Gastrocnemius medialis (tissue), 4 donors: ENCODE measurements around the gene SEMA7A.

Experiments used
- POLR2A ChIP-seq, 2 donors: fragments of 450-650 bp; IDR thresholded peaks; one replicate each; pipeline ENCODE4 v1.6.1; 2017; ENCODE audit warnings: antibody characterized with exemption in 2 of 2, mild to moderate bottlenecking in 2 of 2, moderate library complexity in 2 of 2
- TF ChIP-seq, protein P1 (sequence below), 5 experiments: fragments of 450-650 bp in 3 of 5; fragments of 200-600 bp in 2 of 5; sonication (generic) in 2 of 5; IDR thresholded peaks in 4 of 5; conservative IDR thresholded peaks in 1 of 5; 1 replicate in 4 of 5; 2 replicates in 1 of 5; pipeline ENCODE4 v1.5.1; 2016 to 2019; ENCODE audit warnings: antibody characterized with exemption in 5 of 5, mild to moderate bottlenecking in 3 of 5, moderate library complexity in 3 of 5

DNA sequence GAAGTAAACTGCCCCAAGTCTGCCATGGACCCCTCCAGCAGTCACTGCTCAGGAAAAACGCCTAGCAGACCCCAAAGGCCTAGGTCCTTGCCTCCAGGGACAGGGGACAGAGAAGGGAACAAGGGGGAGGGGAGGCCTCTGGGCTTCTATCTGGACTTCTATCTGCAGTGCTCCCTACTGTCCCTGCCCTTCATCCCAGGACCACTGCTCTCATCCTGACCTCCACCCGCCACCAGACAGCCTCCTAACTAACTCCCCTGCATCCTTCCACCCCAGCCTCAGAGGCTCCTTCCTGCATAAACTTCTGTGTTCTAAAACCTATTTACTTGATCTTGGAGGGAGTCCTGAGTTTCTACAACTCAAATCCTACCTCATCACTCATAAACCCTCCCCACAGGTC, 25.4 kb downstream of the SEMA7A start:
- TF ChIP-seq POLR2A (IDR thresholded peaks at IDR 0.05): no peak
- TF ChIP-seq, protein P1, sequence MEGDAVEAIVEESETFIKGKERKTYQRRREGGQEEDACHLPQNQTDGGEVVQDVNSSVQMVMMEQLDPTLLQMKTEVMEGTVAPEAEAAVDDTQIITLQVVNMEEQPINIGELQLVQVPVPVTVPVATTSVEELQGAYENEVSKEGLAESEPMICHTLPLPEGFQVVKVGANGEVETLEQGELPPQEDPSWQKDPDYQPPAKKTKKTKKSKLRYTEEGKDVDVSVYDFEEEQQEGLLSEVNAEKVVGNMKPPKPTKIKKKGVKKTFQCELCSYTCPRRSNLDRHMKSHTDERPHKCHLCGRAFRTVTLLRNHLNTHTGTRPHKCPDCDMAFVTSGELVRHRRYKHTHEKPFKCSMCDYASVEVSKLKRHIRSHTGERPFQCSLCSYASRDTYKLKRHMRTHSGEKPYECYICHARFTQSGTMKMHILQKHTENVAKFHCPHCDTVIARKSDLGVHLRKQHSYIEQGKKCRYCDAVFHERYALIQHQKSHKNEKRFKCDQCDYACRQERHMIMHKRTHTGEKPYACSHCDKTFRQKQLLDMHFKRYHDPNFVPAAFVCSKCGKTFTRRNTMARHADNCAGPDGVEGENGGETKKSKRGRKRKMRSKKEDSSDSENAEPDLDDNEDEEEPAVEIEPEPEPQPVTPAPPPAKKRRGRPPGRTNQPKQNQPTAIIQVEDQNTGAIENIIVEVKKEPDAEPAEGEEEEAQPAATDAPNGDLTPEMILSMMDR (IDR thresholded peaks at IDR 0.05 in 4 of 5, conservative IDR thresholded peaks at IDR 0.05 in 1 of 5): no peak
